ENCODE measurements around the gene DAND5. TPM values are rescaled to one million over a fixed set of nuclear protein-coding genes. Genes with fewer than 3 reads are reported as not detected.
A peak's percentile ranks its signal among the peaks of the same experiment; 100 is the strongest.

DAND5 gene
- polyA plus RNA-seq, 1 experiment = not detected

DNA sequence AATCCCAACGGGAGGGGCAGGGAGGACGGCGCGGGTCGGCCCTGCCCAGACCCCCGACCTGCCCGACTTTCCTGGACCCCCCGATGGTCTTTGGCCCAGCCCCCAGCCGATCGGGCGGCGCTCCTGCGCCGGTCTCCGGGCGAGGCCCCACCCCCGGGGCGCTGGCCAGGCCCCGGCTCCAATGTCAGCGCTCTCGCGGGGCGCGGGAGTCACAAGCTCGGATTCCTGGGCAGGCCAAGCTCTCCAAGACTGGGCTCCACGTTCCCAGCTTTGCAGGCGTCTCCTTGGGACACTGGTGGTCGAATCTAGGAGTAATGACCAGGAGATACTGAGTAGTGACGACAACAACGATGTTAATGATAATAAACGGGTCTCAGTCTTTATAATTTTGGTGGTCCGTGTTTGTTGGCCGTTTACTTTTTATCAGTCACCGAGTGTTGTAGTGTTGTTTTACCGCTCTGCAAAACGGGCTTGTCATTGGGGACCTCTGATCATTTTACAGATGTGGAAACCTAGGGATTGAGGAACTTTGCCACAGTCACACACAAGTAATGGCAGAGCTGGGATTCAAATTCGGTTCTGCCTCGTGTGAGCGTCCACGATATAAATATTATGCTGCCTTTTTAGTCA lies 23.2 kb upstream of the DAND5 start:
- DNase-seq (ENCODE audit: low read depth) = no peak
- H3K27me3 ChIP-seq (ENCODE audit: control insufficient read depth, insufficient read depth, low read length) = no peaks in the 10 kb centered on the region
- CTCF ChIA-PET = interaction anchor here (5.8 kb wide), 1 partner anchor 19 kb away, joined by 28 read pairs; no protein-coding TSS in a partner anchor
- TF ChIP-seq, protein P1, sequence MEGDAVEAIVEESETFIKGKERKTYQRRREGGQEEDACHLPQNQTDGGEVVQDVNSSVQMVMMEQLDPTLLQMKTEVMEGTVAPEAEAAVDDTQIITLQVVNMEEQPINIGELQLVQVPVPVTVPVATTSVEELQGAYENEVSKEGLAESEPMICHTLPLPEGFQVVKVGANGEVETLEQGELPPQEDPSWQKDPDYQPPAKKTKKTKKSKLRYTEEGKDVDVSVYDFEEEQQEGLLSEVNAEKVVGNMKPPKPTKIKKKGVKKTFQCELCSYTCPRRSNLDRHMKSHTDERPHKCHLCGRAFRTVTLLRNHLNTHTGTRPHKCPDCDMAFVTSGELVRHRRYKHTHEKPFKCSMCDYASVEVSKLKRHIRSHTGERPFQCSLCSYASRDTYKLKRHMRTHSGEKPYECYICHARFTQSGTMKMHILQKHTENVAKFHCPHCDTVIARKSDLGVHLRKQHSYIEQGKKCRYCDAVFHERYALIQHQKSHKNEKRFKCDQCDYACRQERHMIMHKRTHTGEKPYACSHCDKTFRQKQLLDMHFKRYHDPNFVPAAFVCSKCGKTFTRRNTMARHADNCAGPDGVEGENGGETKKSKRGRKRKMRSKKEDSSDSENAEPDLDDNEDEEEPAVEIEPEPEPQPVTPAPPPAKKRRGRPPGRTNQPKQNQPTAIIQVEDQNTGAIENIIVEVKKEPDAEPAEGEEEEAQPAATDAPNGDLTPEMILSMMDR (IDR thresholded peaks at IDR 0.05; ENCODE audit: insufficient read depth, low read depth, low read length) = no peak
- H3K36me3 ChIP-seq (ENCODE audit: control insufficient read depth, insufficient read depth, low read length) = peaks cover 45% of the 10 kb centered on the region
- peak overlapping the region; percentile 69 for H3K4me3 ChIP-seq (ENCODE audit: low read depth, low read length)
- POLR2A ChIA-PET = interaction anchor here (0.6 to 1.0 kb wide), 4 partner anchors 8 to 1571 kb away, joined by 3 to 9 read pairs (median 5); partner anchors contain the start of genes GCDH and SWSAP1

DNA sequence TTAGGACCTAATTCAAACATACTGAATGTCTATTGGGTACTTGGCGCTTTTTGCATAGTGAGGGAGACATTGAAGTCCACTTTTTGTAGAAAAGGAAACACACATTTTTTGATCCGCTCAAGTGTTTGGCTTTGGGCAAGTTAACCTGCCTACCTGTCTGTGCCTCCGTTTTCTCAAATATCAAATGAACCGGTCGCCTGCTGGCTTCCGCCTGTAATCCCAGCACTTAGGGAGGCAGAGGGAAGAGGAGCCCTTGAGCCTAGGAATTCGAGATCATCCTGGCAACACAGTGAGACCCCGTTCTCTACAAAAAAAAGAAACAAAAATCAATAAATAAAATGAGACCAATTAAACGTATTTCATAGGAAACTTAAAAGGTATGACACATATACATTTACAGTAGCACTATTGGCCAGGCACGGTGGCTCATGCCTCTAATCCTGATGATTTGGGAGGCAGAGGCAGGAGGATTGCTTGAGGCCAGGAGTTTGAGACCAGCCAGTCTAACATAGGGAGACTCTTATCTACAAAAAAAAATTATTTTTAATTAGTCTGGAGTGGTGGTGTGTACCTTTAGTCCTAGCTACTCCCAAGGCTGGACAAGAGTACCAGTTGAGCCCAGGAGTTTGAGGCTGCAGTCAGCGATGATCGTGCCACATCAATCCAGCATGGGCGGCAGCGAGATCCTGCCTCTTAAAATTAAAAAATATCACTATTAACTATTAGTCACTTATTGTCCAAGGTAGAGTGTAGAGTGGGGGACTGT lies 22.5 kb upstream of the DAND5 start:
- Histone ChIP-seq H3K4me3 (ENCODE audit: low read depth, low read length) (peak overlapping the region; percentile 69), H3K27me3 (ENCODE audit: control insufficient read depth, insufficient read depth, low read length) (no peaks in the 10 kb centered on the region), H3K36me3 (ENCODE audit: control insufficient read depth, insufficient read depth, low read length) (peaks cover 46% of the 10 kb centered on the region)
- TF ChIP-seq, protein P1 (IDR thresholded peaks at IDR 0.05; ENCODE audit: insufficient read depth, low read depth, low read length) = no peak
- ChIA-PET POLR2A (interaction anchor here (0.6 to 1.0 kb wide), 4 partner anchors 8 to 1572 kb away, joined by 3 to 9 read pairs (median 5); partner anchors contain the start of genes GCDH and SWSAP1), CTCF (interaction anchor here (5.8 kb wide), 1 partner anchor 18 kb away, joined by 28 read pairs; no protein-coding TSS in a partner anchor)
- DNase-seq (ENCODE audit: low read depth) = no peak

DNA sequence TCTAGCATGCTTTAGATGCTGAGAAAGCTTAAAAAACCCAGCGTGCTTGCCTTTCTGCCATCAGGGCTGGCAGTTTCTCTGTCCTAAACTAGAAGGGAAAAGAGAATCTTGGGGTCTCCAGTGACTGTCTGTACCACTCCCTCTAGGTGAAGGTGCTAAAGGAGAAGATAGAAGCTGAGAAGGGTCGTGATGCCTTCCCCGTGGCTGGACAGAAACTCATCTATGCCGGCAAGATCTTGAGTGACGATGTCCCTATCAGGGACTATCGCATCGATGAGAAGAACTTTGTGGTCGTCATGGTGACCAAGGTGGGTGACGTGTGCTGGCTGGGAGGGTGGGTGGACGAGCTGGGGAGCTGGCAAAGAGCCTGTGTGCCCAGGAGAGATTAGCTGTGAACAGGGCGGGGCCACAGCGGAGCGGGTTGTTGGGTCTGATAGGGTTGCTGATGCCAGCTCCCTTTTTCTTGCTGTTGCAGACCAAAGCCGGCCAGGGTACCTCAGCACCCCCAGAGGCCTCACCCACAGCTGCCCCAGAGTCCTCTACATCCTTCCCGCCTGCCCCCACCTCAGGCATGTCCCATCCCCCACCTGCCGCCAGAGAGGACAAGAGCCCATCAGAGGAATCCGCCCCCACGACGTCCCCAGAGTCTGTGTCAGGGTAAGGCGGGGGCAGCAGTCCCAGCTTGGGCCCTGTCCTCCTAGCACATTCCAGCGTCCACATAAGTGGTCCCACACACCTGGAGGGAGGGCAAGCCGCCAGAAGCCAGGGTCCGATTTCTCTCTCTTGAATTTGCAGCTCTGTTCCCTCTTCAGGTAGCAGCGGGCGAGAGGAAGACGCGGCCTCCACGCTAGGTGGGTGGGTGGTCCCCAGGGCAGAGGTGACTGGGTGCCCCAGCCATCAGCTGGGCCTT lies 21.4 kb upstream of the DAND5 start:
- Histone ChIP-seq H3K36me3 (ENCODE audit: control insufficient read depth, insufficient read depth, low read length) (peaks cover 48% of the 10 kb centered on the region), H3K27me3 (ENCODE audit: control insufficient read depth, insufficient read depth, low read length) (no peaks in the 10 kb centered on the region), H3K4me3 (ENCODE audit: low read depth, low read length) (no peak overlapping the region)
- ChIA-PET CTCF (interaction anchor here (0.5 to 5.8 kb wide), 2 partner anchors 17 to 1651 kb away, joined by 3 to 28 read pairs; no protein-coding TSS in a partner anchor), POLR2A (no interaction called here)
- DNase-seq (ENCODE audit: low read depth) = no peak
- TF ChIP-seq, protein P1 (IDR thresholded peaks at IDR 0.05; ENCODE audit: insufficient read depth, low read depth, low read length) = no peak

DNA sequence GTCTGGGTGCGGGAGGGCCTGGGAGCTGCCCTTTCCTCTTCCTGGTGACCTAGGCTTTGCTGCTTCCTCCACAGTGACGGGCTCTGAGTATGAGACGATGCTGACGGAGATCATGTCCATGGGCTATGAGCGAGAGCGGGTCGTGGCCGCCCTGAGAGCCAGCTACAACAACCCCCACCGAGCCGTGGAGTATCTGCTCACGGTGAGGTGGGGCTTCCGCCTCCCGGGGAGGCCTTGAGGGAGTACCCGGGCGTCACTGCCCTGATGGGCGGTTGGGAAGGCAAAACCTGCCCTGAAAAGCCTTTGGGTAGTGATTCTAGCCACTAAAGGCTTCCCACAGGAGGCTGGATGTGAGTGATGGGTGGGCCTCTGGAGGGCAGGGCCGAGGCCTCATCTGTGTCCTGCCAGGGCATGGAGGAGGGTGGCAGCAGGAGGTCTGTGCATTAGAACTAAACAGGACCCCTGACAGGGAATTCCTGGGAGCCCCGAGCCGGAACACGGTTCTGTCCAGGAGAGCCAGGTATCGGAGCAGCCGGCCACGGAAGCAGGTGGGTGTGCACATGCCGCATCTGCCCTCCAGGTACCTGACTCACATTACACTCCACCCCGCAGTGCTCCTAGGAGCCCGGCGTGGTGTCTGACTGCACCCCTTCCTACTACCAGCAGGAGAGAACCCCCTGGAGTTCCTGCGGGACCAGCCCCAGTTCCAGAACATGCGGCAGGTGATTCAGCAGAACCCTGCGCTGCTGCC lies 20.6 kb upstream of the DAND5 start:
- Histone ChIP-seq H3K4me3 (ENCODE audit: low read depth, low read length) (no peak overlapping the region), H3K27me3 (ENCODE audit: control insufficient read depth, insufficient read depth, low read length) (no peaks in the 10 kb centered on the region), H3K36me3 (ENCODE audit: control insufficient read depth, insufficient read depth, low read length) (peaks cover 46% of the 10 kb centered on the region)
- ChIA-PET CTCF (interaction anchor here (0.5 to 5.8 kb wide), 2 partner anchors 17 to 1652 kb away, joined by 3 to 28 read pairs; no protein-coding TSS in a partner anchor), POLR2A (no interaction called here)
- DNase-seq (ENCODE audit: low read depth) = no peak
- TF ChIP-seq, protein P1 (IDR thresholded peaks at IDR 0.05; ENCODE audit: insufficient read depth, low read depth, low read length) = no peak

Measured in BJ (cell line).